RKO (cell line): ENCODE measurements around the gene EIF5.

Source experiments
- DNase-seq: peaks from one replicate; pipeline ENCODE4 v3.0.0-alpha.2; 2016; ENCODE audit warnings: low spot score

Gene EIF5

DNA sequence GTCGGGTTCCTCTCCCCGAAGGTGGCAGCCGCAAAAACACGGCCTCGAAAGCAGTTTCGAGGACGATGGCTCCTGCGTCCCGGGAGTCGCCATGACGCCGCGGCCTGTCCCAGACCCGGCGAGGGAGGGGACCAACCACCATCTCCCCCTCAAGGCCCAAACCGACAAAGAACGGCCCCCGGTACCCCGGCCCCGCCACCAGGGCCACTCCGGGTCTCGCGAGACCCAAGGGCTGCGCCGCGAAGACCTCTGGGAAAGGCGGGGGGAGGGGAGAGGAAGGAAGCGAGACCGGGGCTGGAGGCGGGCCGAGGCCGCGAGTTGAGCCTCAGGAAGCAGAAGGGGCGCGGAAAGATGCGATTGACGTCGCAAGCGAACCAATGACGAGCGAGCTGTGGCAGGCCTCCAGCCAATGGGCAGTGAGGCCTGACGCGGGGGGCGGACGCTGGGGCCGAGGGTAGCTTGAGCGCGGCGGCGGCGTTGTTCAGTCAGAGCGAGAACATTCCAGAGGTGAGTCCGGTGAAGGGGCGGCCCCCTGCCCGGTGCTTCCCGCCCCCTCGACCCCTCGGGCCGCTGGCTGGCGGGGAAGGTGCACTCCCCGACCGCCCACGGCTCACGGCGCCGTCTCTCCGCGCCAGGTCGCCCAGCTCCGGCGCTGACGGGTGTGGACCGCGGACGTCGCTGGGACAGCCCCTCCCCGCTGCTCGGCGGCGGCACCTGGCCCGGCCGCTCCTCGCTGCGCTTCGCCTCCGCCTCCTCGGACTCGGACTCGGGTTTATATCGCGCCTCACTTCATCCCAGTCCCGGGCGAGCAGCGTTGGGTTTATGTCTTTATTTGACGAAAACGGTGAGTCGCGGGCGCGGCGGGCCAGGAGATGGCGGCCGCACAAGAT lies at the start of gene EIF5:
Gene EIF5, plus strand, starts transcription at position 484 of the 890 bp plus-strand sequence. CDS start 1,624 bp downstream, outside the sequence.
- DNase-seq, result peak; percentile 98

GRCh38 chr14:103284574-103285467 lies 49.2 kb upstream of the EIF5 start:
- no peak for DNase-seq

DNA sequence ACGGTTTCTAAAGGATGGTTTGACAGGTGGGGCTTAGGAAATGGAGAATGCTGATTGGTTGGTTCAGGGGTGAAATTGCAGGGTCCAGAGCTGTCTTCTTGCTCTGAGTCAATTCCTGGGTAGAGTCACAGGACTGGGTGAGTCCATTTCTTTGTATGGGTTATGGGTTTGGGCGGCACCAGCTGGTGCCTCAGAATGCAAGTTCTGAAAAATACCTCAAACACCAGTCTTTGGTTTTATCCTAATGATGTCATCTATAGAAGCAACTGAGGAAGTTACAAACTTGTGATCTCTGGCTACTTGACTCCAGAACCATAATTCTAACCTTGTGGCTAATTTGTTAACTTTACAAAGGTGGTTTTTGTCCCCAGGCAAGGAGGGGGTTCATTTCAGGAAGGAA lies 47.6 kb upstream of the EIF5 start:
- no peak for DNase-seq

DNA sequence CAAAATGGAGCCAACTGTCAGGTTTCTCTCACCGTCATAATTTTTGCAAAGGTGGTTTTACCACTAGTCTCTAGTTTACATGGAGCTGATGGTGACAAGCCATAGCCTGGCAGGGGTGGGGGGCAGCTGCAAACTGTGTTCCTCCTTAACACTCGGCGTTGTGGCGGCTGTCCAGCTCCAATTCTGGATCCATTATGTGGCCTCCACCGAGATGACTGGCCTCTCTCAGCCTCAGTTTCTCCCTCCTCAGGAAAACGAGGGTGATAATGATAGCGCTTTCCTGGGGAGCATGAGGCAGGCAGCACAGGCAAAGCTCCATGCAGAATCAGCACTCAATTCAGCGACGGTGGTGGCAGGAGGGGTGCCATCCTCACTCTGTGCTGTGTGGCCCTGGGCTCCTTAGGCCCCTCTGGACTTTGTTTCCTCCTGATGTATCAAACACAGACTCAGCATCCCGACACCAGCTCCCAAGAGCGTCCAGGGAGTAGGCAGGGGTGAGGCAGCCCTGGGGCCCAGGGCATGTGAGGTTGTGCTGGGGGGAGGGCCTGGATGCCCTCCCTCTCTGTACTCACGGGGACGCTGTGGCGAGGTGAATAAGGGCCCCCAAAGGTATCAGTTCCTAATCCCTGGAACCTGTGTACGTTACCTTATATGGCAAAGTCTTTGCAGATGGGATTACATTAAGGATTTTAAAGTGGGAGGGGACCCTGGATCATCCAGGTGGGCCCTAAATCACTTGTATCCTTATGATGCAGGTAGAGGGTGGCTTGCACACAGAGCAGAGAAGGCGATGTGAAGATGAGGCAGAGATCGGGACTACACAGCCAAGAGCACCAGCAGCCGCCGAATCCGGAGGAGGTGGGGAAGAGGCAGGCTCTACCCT lies 46.8 kb upstream of the EIF5 start:
- DNase-seq, result no peak

DNA sequence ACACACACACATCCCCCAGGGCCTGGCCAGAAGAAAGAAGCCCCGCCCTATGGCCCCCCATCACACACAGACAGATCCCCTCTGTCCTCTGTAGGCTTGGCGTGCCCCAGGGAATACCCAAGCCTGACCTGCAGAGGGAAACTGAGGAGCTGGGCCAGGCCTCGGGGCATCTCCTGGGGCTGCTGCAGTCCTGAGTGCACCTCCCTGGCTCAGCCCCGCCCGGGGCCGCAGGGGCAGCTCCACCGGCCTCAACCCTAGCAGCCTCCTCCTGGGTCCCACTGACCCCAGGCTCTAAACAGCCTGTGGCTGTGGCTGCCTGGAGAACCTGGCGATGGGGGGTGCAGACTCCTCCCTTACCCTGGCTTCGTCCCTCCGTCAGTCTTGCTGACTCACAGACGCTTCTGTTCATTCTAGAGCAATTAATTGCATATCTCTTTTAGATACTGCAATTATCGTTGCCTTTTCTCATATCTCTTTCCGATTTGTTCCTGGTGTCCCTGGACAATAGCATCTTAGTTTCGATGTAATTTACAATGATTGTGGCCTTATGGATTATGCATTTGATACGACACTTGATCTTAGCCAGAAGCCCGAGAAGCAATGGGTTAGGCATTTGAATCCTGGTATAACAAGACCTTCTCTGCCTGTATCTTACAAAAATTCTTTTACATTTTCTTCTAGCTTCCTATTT lies 45.8 kb upstream of the EIF5 start:
- no peak for DNase-seq

DNA sequence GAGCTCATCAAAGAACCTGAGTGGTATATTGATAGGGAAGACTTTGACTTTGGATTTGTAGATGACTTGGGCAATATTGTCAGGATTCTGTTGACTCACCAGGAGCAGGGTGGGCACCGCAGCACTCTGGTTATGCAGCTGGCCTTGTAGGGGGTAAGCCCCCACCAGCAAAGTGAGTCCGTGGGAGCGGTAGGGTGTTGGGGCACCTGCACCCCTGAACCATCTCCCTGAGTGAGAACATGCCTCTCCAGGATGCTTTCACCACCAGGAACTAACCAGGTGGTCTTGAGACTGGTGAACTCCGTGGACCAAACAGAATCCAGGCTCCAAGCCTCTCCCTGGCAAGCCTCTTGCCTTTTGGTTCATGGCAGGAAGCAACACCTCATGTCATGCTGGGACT lies 44.0 kb upstream of the EIF5 start:
- no peak for DNase-seq

GRCh38 chr14:103290494-103290893 lies 43.5 kb upstream of the EIF5 start:
- DNase-seq, result no peak

GRCh38 chr14:103290961-103291360 lies 43.1 kb upstream of the EIF5 start:
- no peak for DNase-seq

DNA sequence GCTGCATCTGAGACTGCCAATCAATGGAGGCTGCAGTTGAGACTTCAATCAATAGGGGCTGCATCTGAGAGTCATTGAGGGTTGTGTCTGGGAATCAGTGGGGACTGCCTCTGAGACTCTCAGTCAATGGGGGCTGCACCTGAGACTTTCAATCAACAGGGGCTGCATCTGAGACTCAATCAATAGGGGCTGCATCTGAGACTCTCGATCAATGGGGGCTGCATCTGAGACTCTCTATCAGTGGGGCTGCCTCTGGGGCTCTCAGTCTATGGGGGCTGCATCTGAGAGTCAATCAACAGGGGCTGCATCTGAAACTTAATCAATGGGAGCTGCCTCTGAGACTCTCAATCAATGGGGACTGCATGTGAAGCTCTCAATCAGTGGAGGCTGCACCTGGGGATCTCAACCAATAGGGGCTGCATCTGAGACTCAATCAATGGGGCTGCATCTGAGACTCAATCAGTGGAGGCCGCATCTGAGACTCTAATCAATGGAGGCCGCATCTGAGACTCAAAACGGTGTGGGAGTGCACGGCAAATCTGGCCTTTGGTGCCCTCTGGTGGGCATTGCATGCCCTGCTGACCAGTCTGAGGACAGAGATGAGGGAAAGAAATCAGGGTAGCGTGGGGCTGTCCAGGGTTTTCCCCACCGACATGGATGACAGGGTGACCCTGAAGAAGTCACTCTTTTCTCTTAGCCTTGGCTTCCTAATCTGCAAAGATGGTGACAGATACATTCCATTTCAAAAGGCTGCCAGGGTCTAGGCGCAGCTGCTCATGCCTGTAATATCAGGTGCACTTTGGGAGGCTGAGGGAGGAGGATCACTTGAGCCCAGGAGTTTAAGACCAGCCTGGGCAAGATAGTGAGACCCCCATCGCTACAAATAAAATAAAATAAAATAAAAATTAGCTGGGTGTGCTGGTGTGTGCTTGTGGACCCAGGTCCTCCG lies 41.3 kb upstream of the EIF5 start:
- DNase-seq, result peak; percentile 59

GRCh38 chr14:103293465-103293864 lies 40.6 kb upstream of the EIF5 start:
- no peak for DNase-seq

- DNase-seq, result no peak
Observed at GRCh38 chr14:103294091-103294490, 39.9 kb upstream of the EIF5 start.

DNA sequence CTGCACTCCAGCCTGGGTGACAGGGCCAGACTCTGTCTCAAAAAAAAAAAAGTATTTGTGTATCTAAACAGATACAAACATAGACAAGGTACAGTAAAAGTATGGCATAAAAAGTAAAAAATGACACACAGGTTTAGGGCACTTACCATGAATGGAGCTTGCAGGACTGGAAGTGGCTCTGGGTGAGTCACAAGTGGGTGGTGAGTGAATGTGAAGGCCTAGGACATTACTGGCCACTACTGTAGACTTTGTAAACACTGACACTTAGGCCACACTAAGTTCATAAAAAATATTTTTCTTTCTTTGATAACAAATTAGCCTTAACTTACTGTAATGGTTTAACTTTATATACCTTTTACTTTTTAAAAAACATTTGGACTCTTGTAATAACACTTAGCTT lies 38.0 kb upstream of the EIF5 start:
- DNase-seq, result peak; percentile 60

DNA sequence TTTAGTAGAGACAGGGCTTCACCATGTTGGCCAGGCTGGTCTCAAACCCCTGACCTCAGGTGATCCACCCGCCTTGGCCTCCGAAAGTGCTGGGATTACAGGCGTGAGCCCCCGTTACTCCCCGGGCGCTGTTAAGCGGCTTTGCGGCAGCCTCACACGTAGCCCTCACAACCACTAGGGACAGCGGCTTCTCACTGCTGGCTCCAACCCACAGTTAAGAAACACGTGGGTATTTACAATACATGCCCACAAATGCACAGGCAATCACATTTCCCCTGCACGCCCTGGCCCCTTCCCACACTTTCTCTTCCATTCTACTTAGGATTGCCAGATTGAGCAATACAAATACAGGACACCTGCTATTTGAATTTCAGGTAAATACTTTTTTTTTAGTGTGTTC lies 37.0 kb upstream of the EIF5 start:
- DNase-seq, result no peak

GRCh38 chr14:103298620-103299019 lies 35.4 kb upstream of the EIF5 start:
- DNase-seq, result no peak

- no peak for DNase-seq
Observed at GRCh38 chr14:103301512-103302354, 32.3 kb upstream of the EIF5 start.

- no peak for DNase-seq
Observed at GRCh38 chr14:103302966-103303365, 31.1 kb upstream of the EIF5 start.

- no peak for DNase-seq
Observed at GRCh38 chr14:103304706-103305105, 29.3 kb upstream of the EIF5 start.

- no peak for DNase-seq
Observed at GRCh38 chr14:103308717-103309616, 25.1 kb upstream of the EIF5 start.
